ENCODE data around the gene VCP. TPM values are rescaled to one million over a fixed set of nuclear protein-coding genes. Genes with fewer than 3 reads are reported as not detected.
A peak's percentile ranks its signal among the peaks of the same experiment; 100 is the strongest.

VCP gene
- total and polyA plus RNA-seq, 9 of the 15 experiments (the other 6 are each of a cell fraction or from before 2014, with no cell fraction given): 7.1 to 257 (median 199) TPM

DNA sequence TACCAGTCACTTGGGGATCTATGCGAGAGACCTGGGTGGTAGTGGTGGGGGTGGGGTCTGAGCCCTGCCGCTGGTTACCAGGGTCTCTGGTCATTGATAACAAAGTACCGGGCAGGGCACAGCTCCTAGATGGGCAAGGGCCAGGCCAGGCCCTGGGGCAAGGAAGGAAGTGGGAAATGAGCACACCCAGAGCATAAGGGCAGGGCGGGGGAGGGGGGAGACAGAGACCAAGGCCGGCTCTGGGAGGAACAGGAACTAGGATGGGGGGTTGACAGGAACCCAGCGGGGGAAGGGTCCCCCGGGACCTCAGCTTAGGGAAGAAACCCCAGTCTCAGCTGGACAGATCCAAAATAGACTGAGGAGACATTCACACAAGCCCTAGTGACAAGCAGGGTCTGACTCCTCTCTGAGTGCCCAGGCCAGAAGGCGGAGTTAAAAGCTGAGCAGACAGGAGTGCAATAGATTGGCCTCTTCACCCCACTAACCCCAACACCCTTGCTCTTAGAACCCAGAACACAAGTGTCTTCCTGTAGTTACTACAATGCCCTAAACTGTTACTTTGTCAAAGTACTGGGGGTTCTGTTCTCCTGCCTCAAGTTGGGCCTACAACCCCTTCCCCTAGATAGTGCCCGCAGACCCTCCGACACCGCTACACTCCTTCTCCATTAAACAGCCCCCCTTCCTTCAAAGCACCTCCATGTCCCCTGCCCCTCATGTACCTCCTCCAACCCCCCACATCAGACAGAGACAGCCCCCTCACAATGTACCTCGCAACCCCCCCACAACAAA is 42.6 kb upstream of the VCP start:
- Histone ChIP-seq H3K4me1 (replicated peaks in 1 of 2; ENCODE audit: control insufficient read depth in 2 of 2, insufficient read depth in 2 of 2, low read length in 2 of 2) (peaks cover 31 to 40% of the 10 kb centered on the region in 2 experiments), H3K4me2 (ENCODE audit: insufficient read depth, low read length) (peak overlapping the region; percentile 99), H3K9me3 (replicated peaks; ENCODE audit: control insufficient read depth, insufficient read depth, low read depth, low read length) (no peaks in the 10 kb centered on the region), H2AFZ (ENCODE audit: low read depth, low read length) (peak overlapping the region; percentile 73), H3K4me3 (peak overlapping the region; percentile 58), H3K27me3 (ENCODE audit: control insufficient read depth in 2 of 2, insufficient read depth in 2 of 2, low read length in 2 of 2) (no peaks in the 10 kb centered on the region), H4K20me1 (replicated peaks; ENCODE audit: control insufficient read depth, insufficient read depth, low read length) (peaks cover 4% of the 10 kb centered on the region), H3K9ac (ENCODE audit: insufficient read depth in 1 of 2, low read depth in 2 of 2, low read length in 2 of 2) (peak overlapping the region; percentile 52 to 88), H3K9me1 (ENCODE audit: control insufficient read depth, insufficient read depth, low read length) (no peaks in the 10 kb centered on the region), H3K27ac (ENCODE audit: extremely low read depth, low read depth, low read length) (peak overlapping the region; percentile 65), H3K36me3 (ENCODE audit: control insufficient read depth, insufficient read depth, low read length) (no peaks in the 10 kb centered on the region), H3K79me2 (ENCODE audit: control insufficient read depth, insufficient read depth, low read length) (peaks cover 40% of the 10 kb centered on the region)
- TF ChIP-seq SPI1 (IDR thresholded peaks at IDR 0.05; ENCODE audit: borderline replicate concordance, low read depth, low read length): peak; percentile 63; the same call in 1 of the 2 replicates
- TF ChIP-seq, protein P1, sequence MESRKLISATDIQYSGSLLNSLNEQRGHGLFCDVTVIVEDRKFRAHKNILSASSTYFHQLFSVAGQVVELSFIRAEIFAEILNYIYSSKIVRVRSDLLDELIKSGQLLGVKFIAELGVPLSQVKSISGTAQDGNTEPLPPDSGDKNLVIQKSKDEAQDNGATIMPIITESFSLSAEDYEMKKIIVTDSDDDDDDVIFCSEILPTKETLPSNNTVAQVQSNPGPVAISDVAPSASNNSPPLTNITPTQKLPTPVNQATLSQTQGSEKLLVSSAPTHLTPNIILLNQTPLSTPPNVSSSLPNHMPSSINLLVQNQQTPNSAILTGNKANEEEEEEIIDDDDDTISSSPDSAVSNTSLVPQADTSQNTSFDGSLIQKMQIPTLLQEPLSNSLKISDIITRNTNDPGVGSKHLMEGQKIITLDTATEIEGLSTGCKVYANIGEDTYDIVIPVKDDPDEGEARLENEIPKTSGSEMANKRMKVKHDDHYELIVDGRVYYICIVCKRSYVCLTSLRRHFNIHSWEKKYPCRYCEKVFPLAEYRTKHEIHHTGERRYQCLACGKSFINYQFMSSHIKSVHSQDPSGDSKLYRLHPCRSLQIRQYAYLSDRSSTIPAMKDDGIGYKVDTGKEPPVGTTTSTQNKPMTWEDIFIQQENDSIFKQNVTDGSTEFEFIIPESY (CRISPR knock-in tag; IDR thresholded peaks at IDR 0.05): no peak
- TF ChIP-seq, protein P2, sequence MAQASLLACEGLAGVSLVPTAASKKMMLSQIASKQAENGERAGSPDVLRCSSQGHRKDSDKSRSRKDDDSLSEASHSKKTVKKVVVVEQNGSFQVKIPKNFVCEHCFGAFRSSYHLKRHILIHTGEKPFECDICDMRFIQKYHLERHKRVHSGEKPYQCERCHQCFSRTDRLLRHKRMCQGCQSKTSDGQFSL (CRISPR knock-in tag; IDR thresholded peaks at IDR 0.05): no peak
- TF ChIP-seq, protein P2 (tag; IDR thresholded peaks at IDR 0.05): peak in 1 of 2 experiments; percentile 33; a peak in 1 of 4 replicates
- TF ChIP-seq CEBPG (CRISPR knock-in tag; IDR thresholded peaks at IDR 0.05): peak; percentile 48; the same call in 1 of the 2 replicates
- no peak for TF ChIP-seq CEBPG (tag; conservative IDR thresholded peaks at IDR 0.05 in 1 of 2, IDR thresholded peaks at IDR 0.05 in 1 of 2)
- 0 out of 2 replicates have a peak, but pooled peaks have one; percentile 12 for TF ChIP-seq E2F3 (CRISPR knock-in tag; IDR thresholded peaks at IDR 0.05)
- 0 out of 2 replicates have a peak, but pooled peaks have one; percentile 15 for TF ChIP-seq MYC (IDR thresholded peaks at IDR 0.05; ENCODE audit: low read depth, low read length)
- TF ChIP-seq MYC (CRISPR knock-in tag; IDR thresholded peaks at IDR 0.05; ENCODE audit: borderline replicate concordance, low read depth): no peak
- 0 out of 2 replicates have a peak, but pooled peaks have one; percentile 30 for TF ChIP-seq ZBTB7A (IDR thresholded peaks at IDR 0.05; ENCODE audit: borderline replicate concordance, control insufficient read depth, low read depth, low read length)
- TF ChIP-seq COPS2 (conservative IDR thresholded peaks at IDR 0.05): no peak
- ATAC-seq: no peak
- WGBS (ENCODE audit: insufficient coverage, low coverage, missing lambda C conversion rate): 6% methylated on average over 5 of the region's 12 CpGs
- in situ Hi-C loops (cut with MboI) (loop anchor here (5.0 kb wide), 2 partner anchors 142 to 357 kb away; no protein-coding TSS in a partner anchor), intact Hi-C loops (cut with micrococcal nuclease) (loop anchor here (2.0 to 5.0 kb wide), 3 partner anchors 18 to 47 kb away; partner anchors contain the start of genes PIGO, UNC13B and VCP)
- CTCF ChIA-PET (ENCODE audit: low intra/inter-chr PET ratio): no interaction called here
- POLR2A ChIA-PET: interaction anchor here (0.8 to 1.3 kb wide), 3 partner anchors 12 to 544 kb away, joined by 3 to 5 read pairs (median 3); partner anchors contain the start of gene STOML2
- peak; percentile 71 for FAIRE-seq
- DNase-seq (ENCODE audit: extremely low read depth in 1 of 4, low spot score in 3 of 4): peak in 2 of 4 experiments; percentile 14 to 59
- TSS peak; percentile 69 for BruUV-seq (replicated peaks)

All from K562 (cell line).